Type B pancreatic cell (in vitro differentiated cells): ENCODE measurements around the gene FLT1. TPM values are rescaled to one million over a fixed set of nuclear protein-coding genes. Genes with fewer than 3 reads are reported as not detected.

ENCODE experiments used
- DNase-seq: peaks from one replicate; pipeline ENCODE4 v3.0.0; 2021; ENCODE audit warnings: mixed read lengths; ENCODE audit not compliant: unreplicated experiment; ENCODE audit errors: extremely low spot score
- H3K27ac Mint-ChIP-seq: 2 replicates; pipeline ENCODE4 v1.8.0; 2021; ENCODE audit warnings: mild to moderate bottlenecking, mixed read lengths
- H3K27me3 Mint-ChIP-seq: 2 replicates; pipeline ENCODE4 v1.8.0; 2021; ENCODE audit warnings: mixed read lengths
- H3K36me3 Mint-ChIP-seq: 2 replicates; pipeline ENCODE4 v1.8.0; 2021; ENCODE audit warnings: mixed read lengths
- H3K4me1 Mint-ChIP-seq: one replicate; pipeline ENCODE4 v1.8.0; 2021; ENCODE audit warnings: mixed read lengths; ENCODE audit not compliant: unreplicated experiment
- H3K4me3 Mint-ChIP-seq: 2 replicates; pipeline ENCODE4 v1.8.0; 2021; ENCODE audit warnings: mild to moderate bottlenecking, mixed read lengths
- H3K9me3 Mint-ChIP-seq: 2 replicates; pipeline ENCODE4 v1.8.0; 2021; ENCODE audit warnings: mixed read lengths
- total RNA-seq: library from RNA; stranded (reverse); gene quantifications from 2 replicates; pipeline ENCODE4 v1.2.1, GENCODE V29; 2021; ENCODE audit warnings: low replicate concordance
- TF ChIP-seq, protein P1 (sequence below): fragments of 200-600 bp; sonication (generic); conservative IDR thresholded peaks from 2 replicates; pipeline ENCODE4 v1.5.0; 2021; ENCODE audit warnings: antibody characterized with exemption, mild to moderate bottlenecking

Gene FLT1
- total RNA-seq, 1 donor from 2014 or later, result 1.3 TPM

- TF ChIP-seq, protein P1, sequence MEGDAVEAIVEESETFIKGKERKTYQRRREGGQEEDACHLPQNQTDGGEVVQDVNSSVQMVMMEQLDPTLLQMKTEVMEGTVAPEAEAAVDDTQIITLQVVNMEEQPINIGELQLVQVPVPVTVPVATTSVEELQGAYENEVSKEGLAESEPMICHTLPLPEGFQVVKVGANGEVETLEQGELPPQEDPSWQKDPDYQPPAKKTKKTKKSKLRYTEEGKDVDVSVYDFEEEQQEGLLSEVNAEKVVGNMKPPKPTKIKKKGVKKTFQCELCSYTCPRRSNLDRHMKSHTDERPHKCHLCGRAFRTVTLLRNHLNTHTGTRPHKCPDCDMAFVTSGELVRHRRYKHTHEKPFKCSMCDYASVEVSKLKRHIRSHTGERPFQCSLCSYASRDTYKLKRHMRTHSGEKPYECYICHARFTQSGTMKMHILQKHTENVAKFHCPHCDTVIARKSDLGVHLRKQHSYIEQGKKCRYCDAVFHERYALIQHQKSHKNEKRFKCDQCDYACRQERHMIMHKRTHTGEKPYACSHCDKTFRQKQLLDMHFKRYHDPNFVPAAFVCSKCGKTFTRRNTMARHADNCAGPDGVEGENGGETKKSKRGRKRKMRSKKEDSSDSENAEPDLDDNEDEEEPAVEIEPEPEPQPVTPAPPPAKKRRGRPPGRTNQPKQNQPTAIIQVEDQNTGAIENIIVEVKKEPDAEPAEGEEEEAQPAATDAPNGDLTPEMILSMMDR, result no peak
- Mint-ChIP-seq H3K4me3 (no peak overlapping the region), H3K36me3 (no peaks in the 10 kb centered on the region), H3K9me3 (no peaks in the 10 kb centered on the region), H3K27me3 (peaks cover 35% of the 10 kb centered on the region), H3K4me1 (no peaks in the 10 kb centered on the region), H3K27ac (no peak overlapping the region)
- no peak for DNase-seq
Measured at GRCh38 chr13:28441529-28441928, 53.4 kb downstream of the FLT1 start.

- Mint-ChIP-seq H3K27me3 (peaks cover 41% of the 10 kb centered on the region), H3K4me1 (no peaks in the 10 kb centered on the region), H3K36me3 (no peaks in the 10 kb centered on the region), H3K4me3 (no peak overlapping the region), H3K9me3 (no peaks in the 10 kb centered on the region), H3K27ac (no peak overlapping the region)
- DNase-seq, result no peak
- TF ChIP-seq, protein P1, result no peak
Measured at GRCh38 chr13:28440774-28441504, 54.0 kb downstream of the FLT1 start.

DNA sequence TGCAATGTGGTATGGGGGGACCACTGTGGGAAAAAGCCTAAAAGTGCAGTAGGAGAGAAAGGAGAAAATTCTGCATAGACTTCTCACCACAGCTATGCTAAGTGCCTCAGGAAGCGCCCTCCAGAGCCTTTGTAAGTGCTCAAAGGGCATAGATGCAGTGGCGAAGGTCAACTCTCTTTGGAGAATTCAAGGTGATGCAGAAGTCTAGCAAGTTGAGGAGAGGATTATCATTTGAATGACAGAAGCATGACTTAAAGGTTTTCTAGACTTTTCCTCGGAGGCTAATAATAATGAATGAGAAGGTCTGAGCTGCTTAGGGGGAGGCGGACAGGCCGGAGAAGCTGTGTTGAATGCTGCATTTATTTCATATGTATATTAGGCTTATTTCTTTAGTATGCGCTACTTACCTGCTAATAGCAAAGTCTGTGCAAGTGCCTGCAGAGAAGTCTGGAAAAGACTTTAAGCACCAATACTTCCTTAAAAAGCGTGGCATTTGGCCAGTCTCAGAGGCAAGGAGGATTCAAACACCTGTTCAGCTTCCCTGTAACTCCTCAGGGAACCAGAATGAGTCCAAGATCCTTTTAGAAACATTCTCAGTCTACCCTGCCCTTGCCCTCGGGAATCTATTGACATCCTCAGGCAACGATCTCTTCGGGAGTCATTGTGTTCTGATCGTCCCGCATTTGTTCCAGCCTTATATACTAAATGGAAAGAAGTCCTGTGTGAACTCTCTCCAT lies 56.2 kb downstream of the FLT1 start:
- Mint-ChIP-seq H3K9me3 (no peaks in the 10 kb centered on the region), H3K4me3 (no peak overlapping the region), H3K27me3 (peaks cover 52% of the 10 kb centered on the region), H3K4me1 (no peaks in the 10 kb centered on the region), H3K27ac (no peak overlapping the region), H3K36me3 (no peaks in the 10 kb centered on the region)
- TF ChIP-seq, protein P1, result no peak
- DNase-seq, result no peak

- H3K27me3 Mint-ChIP-seq, result peaks cover 58% of the 10 kb centered on the region
- H3K4me1 Mint-ChIP-seq, result peaks cover 5% of the 10 kb centered on the region
- no peak for DNase-seq
- TF ChIP-seq, protein P1, result no peak
- no peaks in the 10 kb centered on the region for H3K9me3 Mint-ChIP-seq
- no peak overlapping the region for H3K27ac Mint-ChIP-seq
- H3K36me3 Mint-ChIP-seq, result no peaks in the 10 kb centered on the region
- no peak overlapping the region for H3K4me3 Mint-ChIP-seq
Measured at GRCh38 chr13:28438067-28438466, 56.9 kb downstream of the FLT1 start.

- Mint-ChIP-seq H3K27me3 (peaks cover 68% of the 10 kb centered on the region), H3K36me3 (no peaks in the 10 kb centered on the region), H3K4me3 (no peak overlapping the region), H3K4me1 (peaks cover 5% of the 10 kb centered on the region), H3K27ac (no peak overlapping the region), H3K9me3 (no peaks in the 10 kb centered on the region)
- TF ChIP-seq, protein P1, result no peak
- DNase-seq, result no peak
Measured at GRCh38 chr13:28435917-28436316, 59.0 kb downstream of the FLT1 start.
